ENCODE measurements around the gene SOCS7. TPM values are rescaled to one million over a fixed set of nuclear protein-coding genes. Genes with fewer than 3 reads are reported as not detected.

Gene SOCS7
- polyA plus RNA-seq, 1 donor (not counting 4 experiments of a cell fraction or from before 2014, with no cell fraction given): 7.5 TPM

DNA sequence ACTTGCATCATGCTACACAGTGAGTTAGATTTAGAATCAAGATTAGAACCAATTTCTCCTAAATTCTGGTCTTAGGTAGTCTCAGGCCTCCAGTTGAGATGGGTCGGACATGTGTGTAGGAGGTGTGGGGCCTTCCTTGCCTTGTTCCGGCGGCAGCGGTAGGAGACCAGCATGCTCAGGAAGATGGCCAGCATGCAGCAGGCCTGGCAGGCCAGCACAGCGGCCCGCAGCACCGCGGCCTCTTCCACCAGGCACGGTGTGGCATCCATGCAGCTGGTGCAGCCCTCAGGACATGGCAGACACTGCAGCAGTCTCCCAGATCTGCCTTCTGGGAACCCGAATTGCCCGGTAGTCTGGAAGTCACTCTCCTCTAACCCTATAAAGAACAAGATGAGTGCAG is 14.8 kb upstream of the SOCS7 start:
- TF ChIP-seq, protein P1, sequence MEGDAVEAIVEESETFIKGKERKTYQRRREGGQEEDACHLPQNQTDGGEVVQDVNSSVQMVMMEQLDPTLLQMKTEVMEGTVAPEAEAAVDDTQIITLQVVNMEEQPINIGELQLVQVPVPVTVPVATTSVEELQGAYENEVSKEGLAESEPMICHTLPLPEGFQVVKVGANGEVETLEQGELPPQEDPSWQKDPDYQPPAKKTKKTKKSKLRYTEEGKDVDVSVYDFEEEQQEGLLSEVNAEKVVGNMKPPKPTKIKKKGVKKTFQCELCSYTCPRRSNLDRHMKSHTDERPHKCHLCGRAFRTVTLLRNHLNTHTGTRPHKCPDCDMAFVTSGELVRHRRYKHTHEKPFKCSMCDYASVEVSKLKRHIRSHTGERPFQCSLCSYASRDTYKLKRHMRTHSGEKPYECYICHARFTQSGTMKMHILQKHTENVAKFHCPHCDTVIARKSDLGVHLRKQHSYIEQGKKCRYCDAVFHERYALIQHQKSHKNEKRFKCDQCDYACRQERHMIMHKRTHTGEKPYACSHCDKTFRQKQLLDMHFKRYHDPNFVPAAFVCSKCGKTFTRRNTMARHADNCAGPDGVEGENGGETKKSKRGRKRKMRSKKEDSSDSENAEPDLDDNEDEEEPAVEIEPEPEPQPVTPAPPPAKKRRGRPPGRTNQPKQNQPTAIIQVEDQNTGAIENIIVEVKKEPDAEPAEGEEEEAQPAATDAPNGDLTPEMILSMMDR (optimal IDR thresholded peaks at IDR 0.05 in 1 of 3, IDR thresholded peaks at IDR 0.05 in 1 of 3, conservative IDR thresholded peaks at IDR 0.05 in 1 of 3; ENCODE audit: extremely low read depth in 1 of 3, insufficient read depth in 2 of 3, low read length in 3 of 3): no peak
- no peak for TF ChIP-seq EZH2 (IDR thresholded peaks at IDR 0.05; ENCODE audit: low read length)
- Histone ChIP-seq H3K79me2 (ENCODE audit: control insufficient read depth, insufficient read depth, low read length) (no peaks in the 10 kb centered on the region), H2AFZ (ENCODE audit: control insufficient read depth, low read length) (no peak overlapping the region), H3K36me3 (ENCODE audit: control insufficient read depth in 2 of 2, extremely low read depth in 1 of 2, insufficient read depth in 2 of 2, low read length in 2 of 2) (no peaks in the 10 kb centered on the region), H3K27me3 (ENCODE audit: control insufficient read depth, extremely low read depth, insufficient read depth, low read length) (no peaks in the 10 kb centered on the region), H3K4me3 (ENCODE audit: control insufficient read depth in 2 of 3, extremely low read depth in 1 of 3, insufficient read depth in 2 of 3, low read depth in 1 of 3, low read length in 3 of 3) (no peak overlapping the region), H3K9me1 (ENCODE audit: control insufficient read depth, extremely low read depth, insufficient read depth, low read length) (no peaks in the 10 kb centered on the region), H4K20me1 (ENCODE audit: control insufficient read depth, extremely low read depth, insufficient read depth, low read length) (peaks cover 2% of the 10 kb centered on the region), H3K9ac (ENCODE audit: control insufficient read depth, extremely low read depth, insufficient read depth, low read length) (no peak overlapping the region), H3K4me2 (ENCODE audit: control insufficient read depth, extremely low read depth, insufficient read depth, low read depth, low read length) (no peak overlapping the region), H3K9me3 (ENCODE audit: control insufficient read depth, low read depth, low read length) (no peaks in the 10 kb centered on the region), H3K4me1 (ENCODE audit: control insufficient read depth, extremely low read depth, insufficient read depth, low read length) (peaks cover 4% of the 10 kb centered on the region), H3K27ac (ENCODE audit: control insufficient read depth, insufficient read depth, low read length) (no peak overlapping the region)
- DNase-seq (ENCODE audit: low read depth, low spot score) (no peak), FAIRE-seq (no peak)
- dilution Hi-C loops (cut with MboI; ENCODE audit: extremely low pct_ligation_motif_present, low sequenced_read_pairs): no loop called here

DNA sequence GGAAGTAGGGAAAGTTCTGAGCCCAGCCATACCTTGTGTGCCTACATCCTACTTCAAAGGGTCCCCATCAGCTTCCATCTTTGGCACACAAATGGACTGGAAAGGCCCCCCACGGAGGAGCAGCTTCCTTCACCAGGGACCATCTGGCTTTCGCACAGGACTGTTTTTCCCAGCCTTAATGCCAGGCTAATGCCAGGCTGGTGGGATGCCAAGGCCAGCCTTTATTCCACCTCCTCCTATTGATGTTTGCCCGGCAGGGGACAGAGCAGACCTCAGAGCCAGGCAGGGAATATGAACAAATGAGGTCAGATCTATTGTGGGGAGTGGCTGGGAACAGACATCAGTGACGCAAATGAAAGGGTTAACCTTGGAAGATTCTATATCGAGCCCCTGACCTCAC is 13.6 kb upstream of the SOCS7 start:
- dilution Hi-C loops (cut with MboI; ENCODE audit: extremely low pct_ligation_motif_present, low sequenced_read_pairs): no loop called here

DNA sequence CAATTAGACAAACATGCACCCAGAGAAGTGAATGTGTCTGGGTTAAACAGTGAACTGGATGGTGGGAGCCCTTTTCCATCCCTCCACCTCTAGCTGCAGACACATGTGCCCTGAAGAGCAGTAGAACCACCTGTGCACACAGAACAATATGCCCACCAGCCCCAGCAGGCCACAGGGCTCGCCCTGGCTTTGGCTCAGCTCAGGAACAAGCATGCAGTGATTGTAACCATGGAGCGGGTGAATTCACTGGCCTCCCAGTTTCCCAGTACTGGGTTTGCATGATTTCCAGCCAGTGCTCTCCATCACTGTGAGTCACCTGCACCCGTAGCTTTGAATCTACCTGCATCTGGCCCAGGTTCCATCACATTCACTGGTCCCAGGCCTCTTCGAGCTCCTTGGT is 13.1 kb upstream of the SOCS7 start:
- TF ChIP-seq EZH2 (IDR thresholded peaks at IDR 0.05; ENCODE audit: low read length): no peak
- TF ChIP-seq, protein P1 (optimal IDR thresholded peaks at IDR 0.05 in 1 of 3, IDR thresholded peaks at IDR 0.05 in 1 of 3, conservative IDR thresholded peaks at IDR 0.05 in 1 of 3; ENCODE audit: extremely low read depth in 1 of 3, insufficient read depth in 2 of 3, low read length in 3 of 3): no peak
- FAIRE-seq: no peak

More for the DNA sequence above, 13.6 kb upstream of the SOCS7 start:
- no peak for FAIRE-seq
- Histone ChIP-seq H3K4me1 (ENCODE audit: control insufficient read depth, extremely low read depth, insufficient read depth, low read length) (peaks cover 4% of the 10 kb centered on the region), H3K79me2 (ENCODE audit: control insufficient read depth, insufficient read depth, low read length) (no peaks in the 10 kb centered on the region), H3K9me1 (ENCODE audit: control insufficient read depth, extremely low read depth, insufficient read depth, low read length) (no peaks in the 10 kb centered on the region), H3K4me2 (ENCODE audit: control insufficient read depth, extremely low read depth, insufficient read depth, low read depth, low read length) (no peak overlapping the region), H3K9me3 (ENCODE audit: control insufficient read depth, low read depth, low read length) (no peaks in the 10 kb centered on the region), H3K4me3 (ENCODE audit: control insufficient read depth in 2 of 3, extremely low read depth in 1 of 3, insufficient read depth in 2 of 3, low read depth in 1 of 3, low read length in 3 of 3) (no peak overlapping the region), H4K20me1 (ENCODE audit: control insufficient read depth, extremely low read depth, insufficient read depth, low read length) (peaks cover 2% of the 10 kb centered on the region), H3K27ac (ENCODE audit: control insufficient read depth, insufficient read depth, low read length) (no peak overlapping the region), H3K27me3 (ENCODE audit: control insufficient read depth, extremely low read depth, insufficient read depth, low read length) (peaks cover 5% of the 10 kb centered on the region), H3K9ac (ENCODE audit: control insufficient read depth, extremely low read depth, insufficient read depth, low read length) (no peak overlapping the region), H2AFZ (ENCODE audit: control insufficient read depth, low read length) (no peak overlapping the region), H3K36me3 (ENCODE audit: control insufficient read depth in 2 of 2, extremely low read depth in 1 of 2, insufficient read depth in 2 of 2, low read length in 2 of 2) (no peaks in the 10 kb centered on the region)
- no peak for TF ChIP-seq EZH2 (IDR thresholded peaks at IDR 0.05; ENCODE audit: low read length)
- no peak for DNase-seq (ENCODE audit: low read depth, low spot score)

More for the DNA sequence above, 13.1 kb upstream of the SOCS7 start:
- no peak for DNase-seq (ENCODE audit: low read depth, low spot score)
- Histone ChIP-seq H3K9me3 (ENCODE audit: control insufficient read depth, low read depth, low read length) (no peaks in the 10 kb centered on the region), H3K36me3 (ENCODE audit: control insufficient read depth in 2 of 2, extremely low read depth in 1 of 2, insufficient read depth in 2 of 2, low read length in 2 of 2) (no peaks in the 10 kb centered on the region), H3K79me2 (ENCODE audit: control insufficient read depth, insufficient read depth, low read length) (no peaks in the 10 kb centered on the region), H3K9me1 (ENCODE audit: control insufficient read depth, extremely low read depth, insufficient read depth, low read length) (no peaks in the 10 kb centered on the region), H3K9ac (ENCODE audit: control insufficient read depth, extremely low read depth, insufficient read depth, low read length) (no peak overlapping the region), H3K4me2 (ENCODE audit: control insufficient read depth, extremely low read depth, insufficient read depth, low read depth, low read length) (no peak overlapping the region), H3K27me3 (ENCODE audit: control insufficient read depth, extremely low read depth, insufficient read depth, low read length) (peaks cover 7% of the 10 kb centered on the region), H3K4me3 (ENCODE audit: control insufficient read depth in 2 of 3, extremely low read depth in 1 of 3, insufficient read depth in 2 of 3, low read depth in 1 of 3, low read length in 3 of 3) (no peak overlapping the region), H3K4me1 (ENCODE audit: control insufficient read depth, extremely low read depth, insufficient read depth, low read length) (peaks cover 4% of the 10 kb centered on the region), H4K20me1 (ENCODE audit: control insufficient read depth, extremely low read depth, insufficient read depth, low read length) (no peaks in the 10 kb centered on the region), H3K27ac (ENCODE audit: control insufficient read depth, insufficient read depth, low read length) (no peak overlapping the region), H2AFZ (ENCODE audit: control insufficient read depth, low read length) (no peak overlapping the region)
- dilution Hi-C loops (cut with MboI; ENCODE audit: extremely low pct_ligation_motif_present, low sequenced_read_pairs): no loop called here

All from keratinocyte (primary cell).